Endometrial microvascular endothelial cells (primary cell): ENCODE results near the gene DOC2A. TPM values are rescaled to one million over a fixed set of nuclear protein-coding genes. Genes with fewer than 3 reads are reported as not detected.

Source experiments
- total RNA-seq: library from RNA; depleted of rRNA; stranded (reverse); fragments of >200 nt; gene quantifications from one replicate; pipeline ENCODE4 v1.2.3, GENCODE V29; 2015; ENCODE audit errors: inconsistent ontology term

DOC2A gene
- total RNA-seq, 1 donor from 2014 or later, result not detected

Other genes with a start within 250 kb of the DOC2A start
- not detected for gene ZG16, start 232.8 kb downstream of the DOC2A start, total RNA-seq
- 98.0 TPM for gene KIF22, start 220.3 kb downstream of the DOC2A start, total RNA-seq
- gene MAZ, start 204.5 kb downstream of the DOC2A start, total RNA-seq, result 179 TPM
- not detected for gene PRRT2, start 198.8 kb downstream of the DOC2A start, total RNA-seq
- gene PAGR1, start 194.9 kb downstream of the DOC2A start, total RNA-seq, result 36.8 TPM
- 416 TPM for gene MVP, start 190.6 kb downstream of the DOC2A start, total RNA-seq
- 105 TPM for gene CDIPT, start 147.8 kb downstream of the DOC2A start, total RNA-seq
- gene SEZ6L2, start 111.5 kb downstream of the DOC2A start, total RNA-seq, result 0.37 TPM
- gene ASPHD1, start 110.5 kb downstream of the DOC2A start, total RNA-seq, result not detected
- gene KCTD13, start 84.8 kb downstream of the DOC2A start, total RNA-seq, result 4.2 TPM
- gene TMEM219, start 48.9 kb downstream of the DOC2A start, total RNA-seq, result 150 TPM
- gene TAOK2, start 37.2 kb downstream of the DOC2A start, total RNA-seq, result 87.5 TPM
- 9.7 TPM for gene HIRIP3, start 15.4 kb downstream of the DOC2A start, total RNA-seq
- gene INO80E, start 14.8 kb downstream of the DOC2A start, total RNA-seq, result 104 TPM
- gene C16orf92, start 12.2 kb upstream of the DOC2A start, total RNA-seq, result not detected
- 0.84 TPM for gene TLCD3B, start 20.2 kb upstream of the DOC2A start, total RNA-seq
- 1,335 TPM for gene ALDOA, start 54.7 kb upstream of the DOC2A start, total RNA-seq
- gene PPP4C, start 65.0 kb upstream of the DOC2A start, total RNA-seq, result 135 TPM
- gene TBX6, start 80.9 kb upstream of the DOC2A start, total RNA-seq, result not detected
- gene YPEL3, start 85.2 kb upstream of the DOC2A start, total RNA-seq, result 10.9 TPM
- gene GDPD3, start 102.5 kb upstream of the DOC2A start, total RNA-seq, result 1.3 TPM
- 78.1 TPM for gene MAPK3, start 112.2 kb upstream of the DOC2A start, total RNA-seq
- gene CORO1A, start 172.6 kb upstream of the DOC2A start, total RNA-seq, result 2.5 TPM
- 1,039 TPM for gene BOLA2B, start 182.6 kb upstream of the DOC2A start, total RNA-seq
- 57.4 TPM for gene SLX1A, start 182.8 kb upstream of the DOC2A start, total RNA-seq
- 25.2 TPM for gene SULT1A3, start 188.2 kb upstream of the DOC2A start, total RNA-seq
- not detected for gene NPIPB13, start 237.5 kb upstream of the DOC2A start, total RNA-seq